Measurements from ENCODE around the gene DLGAP1. TPM values are rescaled to one million over a fixed set of nuclear protein-coding genes. Genes with fewer than 3 reads are reported as not detected.

DLGAP1 gene
- total and polyA plus RNA-seq, 2 of the 8 experiments (the other 6 are each of a cell fraction or from before 2014, with no cell fraction given) = 11.8 to 16.9 TPM

- H2BK12ac ChIP-seq (ENCODE audit: low read depth, low read length) = no peak overlapping the region
- 96% methylated on average over 1 of the region's 1 CpG; no CpG with 5 or more reads in 1 of the 2 experiments for WGBS, 2 experiments (ENCODE audit: extremely low coverage in 1 of 2, insufficient coverage in 1 of 2, insufficient read length in 1 of 2, insufficient replicate concordance in 2 of 2, low coverage in 1 of 2, low lambda C conversion rate in 2 of 2, missing lambda C conversion rate in 1 of 2)
- no peaks in the 10 kb centered on the region for H3K79me1 ChIP-seq (ENCODE audit: low read depth, low read length)
- TF ChIP-seq HDAC2 (IDR thresholded peaks at IDR 0.05; ENCODE audit: borderline replicate concordance in 1 of 2, low read depth in 2 of 2, low read length in 2 of 2) = no peak
- no peak for TF ChIP-seq KDM4A (IDR thresholded peaks at IDR 0.05; ENCODE audit: low read depth, low read length, severe bottlenecking)
- TF ChIP-seq USF2 (IDR thresholded peaks at IDR 0.05; ENCODE audit: low read length) = no peak
- no peak for TF ChIP-seq CBX8 (IDR thresholded peaks at IDR 0.05; ENCODE audit: borderline replicate concordance, low read depth, low read length)
- TF ChIP-seq POLR2A (IDR thresholded peaks at IDR 0.05; ENCODE audit: control extremely low read depth in 1 of 2, low read depth in 2 of 2, low read length in 2 of 2) = no peak
- no peak for TF ChIP-seq NANOG (IDR thresholded peaks at IDR 0.05; ENCODE audit: insufficient read depth, low read depth, low read length, poor library complexity, severe bottlenecking)
- TF ChIP-seq POU5F1 (IDR thresholded peaks at IDR 0.05; ENCODE audit: low read depth, low read length) = no peak
- TF ChIP-seq CREB1 (IDR thresholded peaks at IDR 0.05) = no peak
- no peak for TF ChIP-seq CTCF (IDR thresholded peaks at IDR 0.05; ENCODE audit: control extremely low read depth in 1 of 3, insufficient read depth in 1 of 3, low read depth in 1 of 3, low read length in 3 of 3)
- TF ChIP-seq RNF2 (IDR thresholded peaks at IDR 0.05; ENCODE audit: borderline replicate concordance, low read depth, low read length, missing control alignments, poor library complexity, severe bottlenecking) = no peak
Measured at GRCh38 chr18:3861495-3861894, 593.6 kb downstream of the DLGAP1 start.

More at GRCh38 chr18:3861495-3861894, 593.6 kb downstream of the DLGAP1 start:
- Histone ChIP-seq H2BK20ac (ENCODE audit: low read length) (no peak overlapping the region), H3K9ac (replicated peaks in 1 of 4; ENCODE audit: extremely low read depth in 1 of 4, low read depth in 3 of 4, low read length in 3 of 4) (no peak overlapping the region; a peak in 1 of 7 replicates), H4K91ac (replicated peaks; ENCODE audit: insufficient read length, low read length) (no peak overlapping the region), H3K4me1 (replicated peaks in 1 of 4; ENCODE audit: control insufficient read depth in 3 of 4, insufficient read depth in 4 of 4, low read length in 3 of 4) (no peaks in the 10 kb centered on the region), H2BK5ac (ENCODE audit: low read depth, low read length) (no peak overlapping the region), H4K20me1 (replicated peaks in 1 of 2; ENCODE audit: control insufficient read depth in 1 of 2, insufficient read depth in 2 of 2, low read length in 2 of 2) (no peaks in the 10 kb centered on the region), H3K4me3 (ENCODE audit: extremely low read depth in 1 of 4, insufficient read depth in 2 of 4, low read depth in 3 of 4, low read length in 4 of 4) (no peak overlapping the region), H2AK5ac (ENCODE audit: low read depth, low read length) (no peak overlapping the region), H3K4me2 (ENCODE audit: insufficient read depth in 1 of 2, low read depth in 2 of 2, low read length in 2 of 2) (no peak overlapping the region), H4K5ac (ENCODE audit: insufficient read length, low read depth, low read length) (no peak overlapping the region), H2BK15ac (ENCODE audit: low read length) (no peak overlapping the region), H3K27me3 (replicated peaks in 1 of 4; ENCODE audit: control insufficient read depth in 3 of 4, extremely low read depth in 1 of 4, insufficient read depth in 3 of 4, low read length in 3 of 4) (no peaks in the 10 kb centered on the region), H3K14ac (ENCODE audit: insufficient read length) (no peak overlapping the region), H3K23ac (ENCODE audit: insufficient read length) (no peak overlapping the region), H3K27ac (ENCODE audit: low read depth, low read length) (no peak overlapping the region), H3K23me2 (ENCODE audit: low read depth, low read length) (no peaks in the 10 kb centered on the region), H3K4ac (replicated peaks; ENCODE audit: insufficient read length, low read depth, low read length) (no peak overlapping the region), H3K18ac (ENCODE audit: extremely low read depth, low read length) (no peak overlapping the region), H4K8ac (ENCODE audit: extremely low read depth, insufficient read depth, low read length) (no peak overlapping the region), H2BK120ac (replicated peaks; ENCODE audit: low read depth, low read length) (no peak overlapping the region), H3K36me3 (ENCODE audit: control insufficient read depth in 2 of 4, insufficient read depth in 4 of 4, low read length in 3 of 4) (no peaks in the 10 kb centered on the region), H2AFZ (ENCODE audit: low read length) (no peak overlapping the region), H3K79me2 (ENCODE audit: control insufficient read depth in 1 of 2, insufficient read depth in 2 of 2, low read length in 2 of 2) (no peaks in the 10 kb centered on the region), H3K56ac (replicated peaks; ENCODE audit: insufficient read length, low read depth, low read length) (no peak overlapping the region), H3K9me3 (ENCODE audit: insufficient read depth in 2 of 2, low read depth in 1 of 2, low read length in 1 of 2) (no peaks in the 10 kb centered on the region)
- FAIRE-seq = no peak
- ChIA-PET POLR2A (ENCODE audit: partially characterized antibody) (no interaction called here), CTCF (ENCODE audit: partially characterized antibody) (interaction anchor here (0.5 to 2.6 kb wide), 3 partner anchors 90 to 579 kb away, joined by 3 to 13 read pairs (median 4); no protein-coding TSS in a partner anchor)
- DNase-seq (ENCODE audit: low read depth in 1 of 2, low spot score in 2 of 2) = no peak
